Measurements from ENCODE around the gene YTHDF2. TPM values are rescaled to one million over a fixed set of nuclear protein-coding genes. Genes with fewer than 3 reads are reported as not detected.
"Not testable (repeated sequence)": the region's sequence is repeated elsewhere in the genome, so short reads cannot be mapped to it uniquely, and the experiment has no call there.

YTHDF2 gene
- total RNA-seq, 1 donor from 2014 or later, result 49.8 TPM

GRCh38 chr1:28761189-28761588 lies 24.4 kb downstream of the YTHDF2 start:
- no peak overlapping the region for H3K4me3 ChIP-seq (ENCODE audit: low read depth, low read length)
- DNase-seq (ENCODE audit: low read depth), result no peak
- TF ChIP-seq, protein P1, sequence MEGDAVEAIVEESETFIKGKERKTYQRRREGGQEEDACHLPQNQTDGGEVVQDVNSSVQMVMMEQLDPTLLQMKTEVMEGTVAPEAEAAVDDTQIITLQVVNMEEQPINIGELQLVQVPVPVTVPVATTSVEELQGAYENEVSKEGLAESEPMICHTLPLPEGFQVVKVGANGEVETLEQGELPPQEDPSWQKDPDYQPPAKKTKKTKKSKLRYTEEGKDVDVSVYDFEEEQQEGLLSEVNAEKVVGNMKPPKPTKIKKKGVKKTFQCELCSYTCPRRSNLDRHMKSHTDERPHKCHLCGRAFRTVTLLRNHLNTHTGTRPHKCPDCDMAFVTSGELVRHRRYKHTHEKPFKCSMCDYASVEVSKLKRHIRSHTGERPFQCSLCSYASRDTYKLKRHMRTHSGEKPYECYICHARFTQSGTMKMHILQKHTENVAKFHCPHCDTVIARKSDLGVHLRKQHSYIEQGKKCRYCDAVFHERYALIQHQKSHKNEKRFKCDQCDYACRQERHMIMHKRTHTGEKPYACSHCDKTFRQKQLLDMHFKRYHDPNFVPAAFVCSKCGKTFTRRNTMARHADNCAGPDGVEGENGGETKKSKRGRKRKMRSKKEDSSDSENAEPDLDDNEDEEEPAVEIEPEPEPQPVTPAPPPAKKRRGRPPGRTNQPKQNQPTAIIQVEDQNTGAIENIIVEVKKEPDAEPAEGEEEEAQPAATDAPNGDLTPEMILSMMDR (conservative IDR thresholded peaks at IDR 0.05; ENCODE audit: low read depth, low read length), result no peak

GRCh38 chr1:28766532-28767183 lies 29.9 kb downstream of the YTHDF2 start:
- TF ChIP-seq, protein P1 (conservative IDR thresholded peaks at IDR 0.05; ENCODE audit: low read depth, low read length), result no peak
- H3K4me3 ChIP-seq (ENCODE audit: low read depth, low read length), result no peak overlapping the region
- no peak for DNase-seq (ENCODE audit: low read depth)

- no peak for DNase-seq (ENCODE audit: low read depth)
- TF ChIP-seq, protein P1 (conservative IDR thresholded peaks at IDR 0.05; ENCODE audit: low read depth, low read length), result no peak
- no peak overlapping the region for H3K4me3 ChIP-seq (ENCODE audit: low read depth, low read length)
Observed at GRCh38 chr1:28770601-28771165, 33.9 kb downstream of the YTHDF2 start.

DNA sequence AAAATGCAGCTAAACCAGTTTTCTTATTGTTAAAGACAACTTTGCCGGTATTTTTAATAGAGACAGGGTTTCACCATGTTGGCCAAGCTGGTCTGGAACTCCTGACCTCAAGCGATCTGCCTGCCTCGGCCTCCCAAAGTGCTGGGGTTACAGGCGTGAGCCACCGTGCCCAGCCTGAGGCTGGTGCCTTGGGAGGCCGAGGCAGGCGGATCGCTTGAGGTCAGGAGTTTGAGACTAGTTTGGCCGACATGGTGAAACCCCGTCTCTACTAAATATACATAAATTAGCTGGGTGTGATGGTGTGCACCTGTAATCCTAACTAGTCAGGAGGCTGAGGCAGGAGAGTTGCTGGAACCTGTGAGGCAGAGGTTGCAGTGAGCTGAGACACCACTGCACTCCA lies 35.2 kb downstream of the YTHDF2 start:
- not testable (repeated sequence) for DNase-seq (ENCODE audit: low read depth); H3K4me3 ChIP-seq (ENCODE audit: low read depth, low read length)

- no peak for DNase-seq (ENCODE audit: low read depth)
- TF ChIP-seq, protein P1 (conservative IDR thresholded peaks at IDR 0.05; ENCODE audit: low read depth, low read length), result no peak
- H3K4me3 ChIP-seq (ENCODE audit: low read depth, low read length), result no peak overlapping the region
Observed at GRCh38 chr1:28773105-28773504, 36.4 kb downstream of the YTHDF2 start.

GRCh38 chr1:28775121-28775942 lies 38.6 kb downstream of the YTHDF2 start:
- TF ChIP-seq, protein P1 (conservative IDR thresholded peaks at IDR 0.05; ENCODE audit: low read depth, low read length), result no peak
- peak overlapping the region; percentile 60 for H3K4me3 ChIP-seq (ENCODE audit: low read depth, low read length)
- DNase-seq (ENCODE audit: low read depth), result no peak

DNA sequence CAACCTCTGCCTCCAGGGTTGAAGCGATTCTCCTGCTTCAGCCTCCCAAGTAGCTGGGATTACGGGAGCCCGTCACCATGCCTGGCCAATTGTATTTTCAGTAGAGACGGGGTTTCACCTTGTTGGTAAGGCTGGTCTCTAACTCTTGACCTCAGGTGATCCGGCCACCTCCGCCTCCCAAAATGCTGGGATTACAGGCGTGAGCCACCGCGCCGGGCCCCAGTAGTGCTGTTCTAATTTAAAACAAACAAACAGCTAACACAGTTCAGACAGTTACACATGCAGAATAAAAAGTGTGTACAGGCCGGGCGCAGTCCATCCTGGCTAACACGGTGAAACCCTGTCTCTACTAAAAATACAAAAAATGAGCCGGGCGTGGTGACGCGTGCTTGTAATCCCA lies 39.6 kb downstream of the YTHDF2 start:
- TF ChIP-seq, protein P1 (conservative IDR thresholded peaks at IDR 0.05; ENCODE audit: low read depth, low read length), result no peak
- DNase-seq (ENCODE audit: low read depth), result no peak
- H3K4me3 ChIP-seq (ENCODE audit: low read depth, low read length), result no peak overlapping the region
